Measurements from ENCODE around the gene RNMT.

Gene RNMT

DNA sequence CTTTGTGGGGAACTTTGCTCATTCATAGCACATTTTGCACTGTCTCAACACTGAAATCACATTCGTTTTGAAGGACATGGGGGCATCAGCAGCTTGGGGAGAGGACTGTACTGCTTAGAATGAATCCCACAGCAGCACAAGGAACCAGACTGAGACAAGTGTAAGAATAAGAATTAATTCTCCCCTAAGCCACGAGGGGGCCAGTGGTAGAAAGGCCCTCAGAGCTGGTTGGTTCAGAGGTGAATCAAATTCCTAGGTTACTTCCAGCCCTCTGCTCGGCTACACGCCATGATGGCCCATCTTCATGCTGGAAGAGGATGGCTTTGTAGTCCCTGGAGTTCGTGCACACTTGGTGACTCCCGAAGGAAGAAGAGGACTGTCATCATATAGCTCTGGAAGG, 85.5 kb downstream of the RNMT start:
- DNase-seq (ENCODE audit: low read depth): no peak

GRCh38 chr18:13813271-13813849, 86.9 kb downstream of the RNMT start:
- DNase-seq (ENCODE audit: low read depth): no peak
